ENCODE measurements around the gene PUS10. TPM values are rescaled to one million over a fixed set of nuclear protein-coding genes. Genes with fewer than 3 reads are reported as not detected.

The PUS10 gene
- polyA plus RNA-seq, 1 donor: 17.8 TPM

DNA sequence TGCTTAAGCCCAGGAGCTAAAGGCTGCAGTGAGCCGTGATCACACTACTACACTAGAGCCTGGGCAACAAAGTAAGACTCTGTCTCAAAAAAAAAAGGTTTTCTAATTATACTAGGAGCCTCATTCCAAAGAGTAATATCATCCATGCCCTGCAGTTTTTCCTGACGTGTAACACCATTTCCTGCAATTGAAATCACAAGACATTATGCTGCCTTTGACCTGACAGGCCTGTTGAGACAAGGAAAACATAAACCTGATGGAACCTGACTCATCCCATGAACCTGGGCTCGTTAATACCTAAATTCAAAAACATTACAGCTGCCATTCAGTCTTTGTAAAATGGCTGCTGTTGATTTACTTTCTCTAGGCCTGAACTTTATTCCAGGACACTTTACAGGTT lies 59.3 kb downstream of the PUS10 start:
- peaks cover 27% of the 10 kb centered on the region for H3K36me3 ChIP-seq (ENCODE audit: control insufficient read depth, insufficient read depth, low read length)
- H3K27me3 ChIP-seq (ENCODE audit: control insufficient read depth, insufficient read depth, low read length): no peaks in the 10 kb centered on the region
- DNase-seq: peak; percentile 50 to 74
- no CpG with 5 or more reads among the region's 3 CpGs for WGBS (ENCODE audit: insufficient coverage, low lambda C conversion rate)
- H3K9me3 ChIP-seq (ENCODE audit: control insufficient read depth, low read depth, low read length): no peaks in the 10 kb centered on the region
- H3K4me1 ChIP-seq (ENCODE audit: control insufficient read depth, insufficient read depth, low read length): peaks cover 6% of the 10 kb centered on the region
- H3K27ac ChIP-seq (ENCODE audit: low read length): peak overlapping the region; percentile 70
- no peak overlapping the region for H3K4me3 ChIP-seq (ENCODE audit: low read length)

DNA sequence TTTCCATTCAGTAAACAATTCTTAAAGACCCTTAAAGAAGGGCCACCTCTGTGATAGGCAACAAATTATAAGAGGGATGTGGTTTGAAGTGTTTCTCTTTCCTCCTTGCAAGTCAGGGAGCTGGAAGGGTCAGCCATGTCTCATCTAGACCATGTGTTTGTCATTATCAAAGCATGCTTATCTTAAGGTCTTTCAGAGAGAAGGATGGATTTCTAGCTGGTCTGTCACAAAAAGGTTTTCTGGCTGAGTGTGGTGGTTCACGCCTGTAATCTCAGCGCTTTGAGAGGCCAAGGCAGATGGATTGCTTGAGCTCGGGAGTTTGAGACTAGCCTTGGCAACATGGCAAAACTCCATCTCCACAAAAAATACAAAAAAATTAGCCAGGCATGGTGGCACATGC lies 59.7 kb downstream of the PUS10 start:
- peaks cover 26% of the 10 kb centered on the region for H3K36me3 ChIP-seq (ENCODE audit: control insufficient read depth, insufficient read depth, low read length)
- H3K4me3 ChIP-seq (ENCODE audit: low read length): no peak overlapping the region
- no peak for DNase-seq
- H3K9me3 ChIP-seq (ENCODE audit: control insufficient read depth, low read depth, low read length): no peaks in the 10 kb centered on the region
- WGBS (ENCODE audit: insufficient coverage, low lambda C conversion rate): no CpG with 5 or more reads among the region's 3 CpGs
- H3K4me1 ChIP-seq (ENCODE audit: control insufficient read depth, insufficient read depth, low read length): peaks cover 6% of the 10 kb centered on the region
- peak overlapping the region; percentile 27 for H3K27ac ChIP-seq (ENCODE audit: low read length)
- no peaks in the 10 kb centered on the region for H3K27me3 ChIP-seq (ENCODE audit: control insufficient read depth, insufficient read depth, low read length)

DNA sequence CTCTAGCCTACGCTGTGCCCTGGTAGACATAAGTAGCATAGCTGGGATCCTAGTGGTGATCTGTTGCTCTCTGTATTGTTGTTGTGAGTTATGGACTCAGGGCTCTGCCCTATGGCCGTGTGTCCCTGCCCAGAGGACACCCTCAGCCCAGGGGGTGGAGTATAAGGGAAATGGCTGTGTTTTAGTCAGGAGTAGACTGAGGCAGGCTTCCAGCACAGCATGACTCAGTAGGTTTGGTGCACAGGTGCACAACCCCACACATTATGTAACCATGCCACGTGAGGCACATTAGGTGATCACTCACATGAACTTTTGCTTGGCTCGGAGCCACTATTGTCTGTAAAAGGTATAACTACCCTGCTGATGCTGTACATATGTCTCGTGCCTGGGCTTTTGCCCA lies 60.4 kb downstream of the PUS10 start:
- WGBS (ENCODE audit: insufficient coverage, low lambda C conversion rate): no CpG with 5 or more reads among the region's 5 CpGs
- peak in 1 of 2 donors; percentile 5 for DNase-seq
- no peak overlapping the region for H3K4me3 ChIP-seq (ENCODE audit: low read length)
- no peaks in the 10 kb centered on the region for H3K9me3 ChIP-seq (ENCODE audit: control insufficient read depth, low read depth, low read length)
- no peaks in the 10 kb centered on the region for H3K27me3 ChIP-seq (ENCODE audit: control insufficient read depth, insufficient read depth, low read length)
- H3K27ac ChIP-seq (ENCODE audit: low read length): no peak overlapping the region
- H3K4me1 ChIP-seq (ENCODE audit: control insufficient read depth, insufficient read depth, low read length): peaks cover 6% of the 10 kb centered on the region
- H3K36me3 ChIP-seq (ENCODE audit: control insufficient read depth, insufficient read depth, low read length): peaks cover 28% of the 10 kb centered on the region

GRCh38 chr2:60957224-60957623 lies 60.8 kb downstream of the PUS10 start:
- Histone ChIP-seq H3K27me3 (ENCODE audit: control insufficient read depth, insufficient read depth, low read length) (no peaks in the 10 kb centered on the region), H3K9me3 (ENCODE audit: control insufficient read depth, low read depth, low read length) (no peaks in the 10 kb centered on the region), H3K36me3 (ENCODE audit: control insufficient read depth, insufficient read depth, low read length) (peaks cover 29% of the 10 kb centered on the region), H3K4me3 (ENCODE audit: low read length) (no peak overlapping the region), H3K27ac (ENCODE audit: low read length) (no peak overlapping the region), H3K4me1 (ENCODE audit: control insufficient read depth, insufficient read depth, low read length) (peaks cover 6% of the 10 kb centered on the region)
- no CpG with 5 or more reads among the region's 8 CpGs for WGBS (ENCODE audit: insufficient coverage, low lambda C conversion rate)
- no peak for DNase-seq

DNA sequence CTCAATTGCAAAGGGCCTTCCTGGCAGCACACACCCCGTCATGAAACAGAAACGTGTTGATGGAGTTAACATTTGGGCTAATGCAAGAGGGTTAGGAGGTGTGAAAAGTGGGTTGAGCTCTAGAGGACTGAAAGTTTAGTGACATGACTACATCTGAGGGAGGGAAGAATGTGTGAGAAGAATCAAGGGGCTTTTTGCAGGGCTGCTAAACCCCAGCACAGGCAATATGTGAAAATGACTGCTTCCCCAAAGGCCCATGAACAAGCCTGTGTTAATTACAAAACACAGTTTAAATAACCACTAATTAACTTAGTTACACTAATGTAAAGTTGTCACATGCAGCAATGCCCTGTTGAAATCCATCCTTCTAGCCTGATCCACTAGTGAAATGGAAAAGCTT lies 63.9 kb downstream of the PUS10 start:
- no CpG with 5 or more reads among the region's 2 CpGs for WGBS (ENCODE audit: insufficient coverage, low lambda C conversion rate)

DNA sequence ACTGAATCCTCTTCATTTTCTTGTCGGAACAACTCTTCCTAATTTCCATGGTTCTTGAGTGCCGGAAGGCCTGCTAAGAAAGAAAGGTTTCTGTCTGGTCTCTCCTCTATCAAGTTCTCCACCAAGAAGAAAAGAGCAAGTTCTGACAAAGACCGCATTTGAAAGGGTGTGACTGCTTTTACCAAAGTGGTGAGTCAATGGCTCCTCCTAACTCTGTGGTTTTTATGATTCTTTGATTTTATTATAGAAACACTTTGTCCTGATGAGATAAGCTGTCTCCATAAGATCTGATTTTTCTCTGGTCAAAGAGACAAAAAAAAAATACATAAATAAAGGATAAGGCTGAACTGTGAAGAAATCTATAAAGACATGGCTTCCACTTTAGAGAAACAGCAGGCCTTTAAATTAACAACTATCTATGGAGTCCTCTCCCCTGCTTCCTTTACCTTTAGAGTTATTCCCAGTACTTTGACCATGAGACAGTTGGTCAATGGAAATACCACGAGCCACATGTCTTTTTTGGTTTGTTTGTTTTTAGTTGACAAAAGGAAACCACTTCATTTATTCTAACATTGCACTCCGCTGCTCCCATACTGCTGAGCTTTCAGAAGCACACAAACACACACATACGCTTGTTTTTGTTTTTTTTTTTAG lies 69.0 kb downstream of the PUS10 start:
- H3K36me3 ChIP-seq (ENCODE audit: control insufficient read depth, insufficient read depth, low read length): peaks cover 19% of the 10 kb centered on the region
- H3K4me1 ChIP-seq (ENCODE audit: control insufficient read depth, insufficient read depth, low read length): no peaks in the 10 kb centered on the region
- WGBS (ENCODE audit: insufficient coverage, low lambda C conversion rate): 100% methylated on average over 1 of the region's 6 CpGs
- no peak for DNase-seq
- H3K4me3 ChIP-seq (ENCODE audit: low read length): no peak overlapping the region
- no peak overlapping the region for H3K27ac ChIP-seq (ENCODE audit: low read length)
- no peaks in the 10 kb centered on the region for H3K9me3 ChIP-seq (ENCODE audit: control insufficient read depth, low read depth, low read length)
- H3K27me3 ChIP-seq (ENCODE audit: control insufficient read depth, insufficient read depth, low read length): no peaks in the 10 kb centered on the region

More for the DNA sequence above, 63.9 kb downstream of the PUS10 start:
- Histone ChIP-seq H3K36me3 (ENCODE audit: control insufficient read depth, insufficient read depth, low read length) (peaks cover 26% of the 10 kb centered on the region), H3K27me3 (ENCODE audit: control insufficient read depth, insufficient read depth, low read length) (no peaks in the 10 kb centered on the region), H3K9me3 (ENCODE audit: control insufficient read depth, low read depth, low read length) (no peaks in the 10 kb centered on the region), H3K27ac (ENCODE audit: low read length) (no peak overlapping the region), H3K4me1 (ENCODE audit: control insufficient read depth, insufficient read depth, low read length) (peaks cover 2% of the 10 kb centered on the region), H3K4me3 (ENCODE audit: low read length) (no peak overlapping the region)
- DNase-seq: no peak

DNA sequence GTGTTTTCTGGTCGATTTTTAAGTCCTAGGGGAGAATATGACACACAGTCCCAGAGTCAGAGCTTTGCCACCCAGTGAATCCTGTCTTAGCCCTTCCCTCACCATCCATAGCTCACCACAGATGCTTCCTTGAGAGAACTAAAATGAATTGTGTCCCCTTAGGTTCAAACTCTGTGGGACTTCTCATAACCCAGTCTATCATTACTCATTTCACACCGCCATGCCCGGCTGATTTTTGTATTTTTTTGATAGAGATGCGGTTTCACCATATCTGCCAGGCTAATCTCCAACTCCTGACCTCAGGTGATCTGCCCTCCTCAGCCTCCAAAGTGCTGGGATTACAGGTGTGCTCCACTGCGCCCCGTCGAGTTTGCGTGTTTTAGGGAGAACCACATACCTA lies 69.9 kb downstream of the PUS10 start:
- 100% methylated on average over 3 of the region's 8 CpGs for WGBS (ENCODE audit: insufficient coverage, low lambda C conversion rate)
- DNase-seq: no peak

DNA sequence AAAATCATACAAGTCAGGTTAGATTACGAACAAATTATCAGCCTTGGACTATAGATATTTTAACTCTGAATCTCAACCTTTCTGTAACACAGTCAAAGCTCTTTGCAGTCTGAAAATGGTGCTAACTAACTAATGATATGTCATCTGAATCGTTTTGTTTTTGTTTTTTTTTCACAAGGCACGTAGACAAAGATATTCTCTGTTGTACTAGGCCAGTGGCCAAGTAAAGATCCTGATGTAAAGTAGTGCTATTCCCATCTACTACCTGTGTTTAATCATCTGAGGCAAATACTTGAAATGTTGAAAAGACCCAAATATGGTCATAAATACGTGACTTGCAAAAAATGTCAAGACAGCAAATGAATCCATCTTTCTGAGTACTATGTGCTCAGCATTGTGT lies 71.0 kb downstream of the PUS10 start:
- WGBS (ENCODE audit: insufficient coverage, low lambda C conversion rate): 92% methylated on average over 2 of the region's 4 CpGs
- no peaks in the 10 kb centered on the region for H3K4me1 ChIP-seq (ENCODE audit: control insufficient read depth, insufficient read depth, low read length)
- H3K4me3 ChIP-seq (ENCODE audit: low read length): no peak overlapping the region
- H3K27ac ChIP-seq (ENCODE audit: low read length): no peak overlapping the region
- H3K9me3 ChIP-seq (ENCODE audit: control insufficient read depth, low read depth, low read length): no peaks in the 10 kb centered on the region
- no peaks in the 10 kb centered on the region for H3K27me3 ChIP-seq (ENCODE audit: control insufficient read depth, insufficient read depth, low read length)
- peaks cover 19% of the 10 kb centered on the region for H3K36me3 ChIP-seq (ENCODE audit: control insufficient read depth, insufficient read depth, low read length)
- no peak for DNase-seq

More for the DNA sequence above, 69.9 kb downstream of the PUS10 start:
- H3K27ac ChIP-seq (ENCODE audit: low read length): no peak overlapping the region
- H3K9me3 ChIP-seq (ENCODE audit: control insufficient read depth, low read depth, low read length): no peaks in the 10 kb centered on the region
- no peak overlapping the region for H3K4me3 ChIP-seq (ENCODE audit: low read length)
- peaks cover 22% of the 10 kb centered on the region for H3K36me3 ChIP-seq (ENCODE audit: control insufficient read depth, insufficient read depth, low read length)
- H3K4me1 ChIP-seq (ENCODE audit: control insufficient read depth, insufficient read depth, low read length): no peaks in the 10 kb centered on the region
- no peaks in the 10 kb centered on the region for H3K27me3 ChIP-seq (ENCODE audit: control insufficient read depth, insufficient read depth, low read length)

DNA sequence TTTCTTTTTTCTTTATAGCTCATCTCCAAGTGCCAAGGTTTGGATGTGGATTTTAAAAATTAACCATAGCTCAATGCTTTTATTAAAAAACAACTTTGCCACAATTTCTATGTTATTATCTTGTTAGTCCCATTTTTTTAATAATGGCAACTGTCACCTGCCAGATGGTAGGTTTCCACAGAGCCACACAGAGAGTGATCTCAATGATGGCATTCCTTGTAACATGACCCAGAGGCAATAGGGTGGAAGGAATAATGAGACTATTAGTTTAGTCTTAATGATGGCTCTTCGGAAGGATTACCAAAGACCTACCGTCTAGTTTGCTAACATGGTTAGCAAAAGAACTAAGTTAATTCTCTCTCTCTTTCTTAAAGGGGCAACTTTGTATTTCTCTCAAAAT lies 72.7 kb downstream of the PUS10 start:
- Histone ChIP-seq H3K36me3 (ENCODE audit: control insufficient read depth, insufficient read depth, low read length) (peaks cover 14% of the 10 kb centered on the region), H3K27me3 (ENCODE audit: control insufficient read depth, insufficient read depth, low read length) (no peaks in the 10 kb centered on the region), H3K4me1 (ENCODE audit: control insufficient read depth, insufficient read depth, low read length) (no peaks in the 10 kb centered on the region), H3K4me3 (ENCODE audit: low read length) (no peak overlapping the region), H3K27ac (ENCODE audit: low read length) (no peak overlapping the region), H3K9me3 (ENCODE audit: control insufficient read depth, low read depth, low read length) (no peaks in the 10 kb centered on the region)
- DNase-seq: no peak
- WGBS (ENCODE audit: insufficient coverage, low lambda C conversion rate): no CpG with 5 or more reads among the region's 2 CpGs

DNA sequence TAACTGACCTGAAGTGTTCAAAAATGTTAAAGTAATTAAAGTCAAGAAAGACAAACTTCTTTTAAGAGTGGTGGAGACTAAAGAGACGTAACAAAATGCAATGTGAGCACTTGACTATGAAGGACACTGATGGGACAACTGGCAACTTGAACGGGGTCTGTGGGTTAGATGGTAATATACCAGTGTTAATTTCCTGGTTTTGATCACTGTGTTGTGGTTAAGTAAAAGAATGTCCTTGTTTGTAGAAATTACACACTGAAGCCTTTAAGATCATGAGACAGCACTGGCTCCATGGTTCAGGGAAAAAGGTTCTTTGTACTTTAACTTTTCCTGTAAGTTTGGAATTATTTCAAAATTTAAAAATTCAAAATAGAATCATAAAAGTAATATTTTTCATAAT lies 78.4 kb downstream of the PUS10 start:
- H3K4me3 ChIP-seq (ENCODE audit: low read length): no peak overlapping the region
- no peaks in the 10 kb centered on the region for H3K27me3 ChIP-seq (ENCODE audit: control insufficient read depth, insufficient read depth, low read length)
- WGBS (ENCODE audit: insufficient coverage, low lambda C conversion rate): 100% methylated on average over 1 of the region's 2 CpGs
- no peak overlapping the region for H3K27ac ChIP-seq (ENCODE audit: low read length)
- H3K36me3 ChIP-seq (ENCODE audit: control insufficient read depth, insufficient read depth, low read length): peaks cover 18% of the 10 kb centered on the region
- H3K4me1 ChIP-seq (ENCODE audit: control insufficient read depth, insufficient read depth, low read length): no peaks in the 10 kb centered on the region
- DNase-seq: no peak
- no peaks in the 10 kb centered on the region for H3K9me3 ChIP-seq (ENCODE audit: control insufficient read depth, low read depth, low read length)

GRCh38 chr2:60938301-60938700 lies 79.8 kb downstream of the PUS10 start:
- no peaks in the 10 kb centered on the region for H3K4me1 ChIP-seq (ENCODE audit: control insufficient read depth, insufficient read depth, low read length)
- H3K4me3 ChIP-seq (ENCODE audit: low read length): no peak overlapping the region
- peaks cover 11% of the 10 kb centered on the region for H3K36me3 ChIP-seq (ENCODE audit: control insufficient read depth, insufficient read depth, low read length)
- H3K27me3 ChIP-seq (ENCODE audit: control insufficient read depth, insufficient read depth, low read length): no peaks in the 10 kb centered on the region
- no peak overlapping the region for H3K27ac ChIP-seq (ENCODE audit: low read length)
- no peak for DNase-seq
- 90% methylated on average over 2 of the region's 7 CpGs for WGBS (ENCODE audit: insufficient coverage, low lambda C conversion rate)
- H3K9me3 ChIP-seq (ENCODE audit: control insufficient read depth, low read depth, low read length): no peaks in the 10 kb centered on the region

Measured in large intestine (tissue), 3 donors.